H9 (cell line): ENCODE measurements around the gene SH3RF3. TPM values are rescaled to one million over a fixed set of nuclear protein-coding genes. Genes with fewer than 3 reads are reported as not detected.

ENCODE experiments used
- DNase-seq: peaks from one replicate; pipeline ENCODE4 v3.0.0-alpha.2; 2017
- H2AFZ ChIP-seq: one replicate; pipeline ENCODE4 v1.6.1; 2013; ENCODE audit warnings: mild to moderate bottlenecking, low read length, control low read depth, moderate library complexity
- H2AK5ac ChIP-seq: 2 replicates; pipeline ENCODE4 v1.6.1; 2013; ENCODE audit warnings: low read length, control low read depth, mixed read lengths; ENCODE audit not compliant: insufficient read length
- H2BK120ac ChIP-seq: one replicate; pipeline ENCODE4 v1.6.1; 2013; ENCODE audit warnings: low read depth, mild to moderate bottlenecking, low read length, control low read depth, inconsistent platforms; ENCODE audit not compliant: poor library complexity, severe bottlenecking
- H2BK12ac ChIP-seq: 2 replicates; pipeline ENCODE4 v1.6.1; 2013; ENCODE audit warnings: low read length, control low read depth, mixed read lengths, low read depth; ENCODE audit not compliant: insufficient read length
- H2BK15ac ChIP-seq: 2 replicates; pipeline ENCODE4 v1.6.1; 2013; ENCODE audit warnings: low read depth, low read length, control low read depth
- H2BK20ac ChIP-seq: one replicate; pipeline ENCODE4 v1.6.1; 2013; ENCODE audit warnings: low read depth, mild to moderate bottlenecking, low read length, control low read depth, inconsistent platforms; ENCODE audit not compliant: poor library complexity, severe bottlenecking
- H2BK5ac ChIP-seq: 2 replicates; pipeline ENCODE4 v1.6.1; 2013; ENCODE audit warnings: low read length, control low read depth, mixed read lengths; ENCODE audit not compliant: insufficient read length
- H3K14ac ChIP-seq: 2 replicates; pipeline ENCODE4 v1.6.1; 2013; ENCODE audit warnings: low read length, control low read depth; ENCODE audit not compliant: insufficient read depth
- H3K18ac ChIP-seq: 2 replicates; pipeline ENCODE4 v1.6.1; 2013; ENCODE audit warnings: low read depth, mild to moderate bottlenecking, mixed read lengths, low read length, control low read depth; ENCODE audit not compliant: insufficient read length
- H3K23ac ChIP-seq: 2 replicates; pipeline ENCODE4 v1.6.1; 2013; ENCODE audit warnings: low read length, control low read depth, mixed read lengths, low read depth; ENCODE audit not compliant: insufficient read length
- H3K23me2 ChIP-seq: 2 replicates; pipeline ENCODE4 v1.6.1; 2013; ENCODE audit warnings: low read depth, mild to moderate bottlenecking, mixed read lengths, low read length, control low read depth; ENCODE audit not compliant: insufficient read length, poor library complexity, severe bottlenecking
- H3K27ac ChIP-seq: 2 replicates; pipeline ENCODE4 v1.5.1; 2013; ENCODE audit warnings: low read length, control low read depth, mixed read lengths, low read depth; ENCODE audit not compliant: insufficient read length
- H3K27me3 ChIP-seq: 2 replicates; pipeline ENCODE4 v1.6.1; 2013; ENCODE audit warnings: low read length, control low read depth, inconsistent platforms; ENCODE audit not compliant: insufficient read depth
- H3K4ac ChIP-seq: 2 replicates; pipeline ENCODE4 v1.6.1; 2013; ENCODE audit warnings: low read depth, mild to moderate bottlenecking, control low read depth, inconsistent platforms, low read length, moderate library complexity
- H3K4me1 ChIP-seq: 2 replicates; pipeline ENCODE4 v1.6.1; 2013; ENCODE audit warnings: low read length, control low read depth, inconsistent platforms; ENCODE audit not compliant: insufficient read depth
- H3K4me2 ChIP-seq: 2 replicates; pipeline ENCODE4 v1.6.1; 2013; ENCODE audit warnings: low read length, control low read depth, mixed read lengths; ENCODE audit not compliant: insufficient read length, insufficient read depth
- H3K56ac ChIP-seq: 2 replicates; pipeline ENCODE4 v1.6.1; 2013; ENCODE audit warnings: low read depth, mild to moderate bottlenecking, mixed read lengths, low read length, control low read depth; ENCODE audit not compliant: insufficient read length
- H3K79me1 ChIP-seq: 2 replicates; pipeline ENCODE4 v1.6.1; 2013; ENCODE audit warnings: low read depth, mild to moderate bottlenecking, moderate library complexity, low read length, control low read depth, inconsistent platforms; ENCODE audit not compliant: insufficient read depth, poor library complexity, severe bottlenecking
- H3K79me2 ChIP-seq: 2 replicates; pipeline ENCODE4 v1.6.1; 2013; ENCODE audit warnings: low read length, control low read depth, inconsistent platforms; ENCODE audit not compliant: insufficient read depth
- H3K9ac ChIP-seq: 2 replicates; pipeline ENCODE4 v1.6.1; 2013; ENCODE audit warnings: low read length, control low read depth, mixed read lengths; ENCODE audit not compliant: insufficient read length; ENCODE audit errors: extremely low read depth
- H3K9me3 ChIP-seq: one replicate; pipeline ENCODE4 v1.6.1; 2013; ENCODE audit warnings: low read depth, low read length, inconsistent platforms; ENCODE audit not compliant: control insufficient read depth
- H3T11ph ChIP-seq: one replicate; pipeline ENCODE4 v1.6.1; 2013; ENCODE audit warnings: mild to moderate bottlenecking, low read length, control low read depth, inconsistent platforms
- H4K20me1 ChIP-seq: one replicate; pipeline ENCODE4 v1.6.1; 2013; ENCODE audit not compliant: control insufficient read depth, insufficient read length, insufficient read depth
- H4K5ac ChIP-seq: 2 replicates; pipeline ENCODE4 v1.6.1; 2013; ENCODE audit warnings: low read depth, mild to moderate bottlenecking, mixed read lengths, low read length, control low read depth; ENCODE audit not compliant: insufficient read length
- H4K8ac ChIP-seq: replicated peaks from 2 replicates; pipeline ENCODE4 v1.6.1; 2013; ENCODE audit warnings: low read length, control low read depth, mixed read lengths, low read depth; ENCODE audit not compliant: insufficient read length
- H4K91ac ChIP-seq: 2 replicates; pipeline ENCODE4 v1.6.1; 2013; ENCODE audit warnings: low read depth, mild to moderate bottlenecking, moderate library complexity, mixed read lengths, low read length, control low read depth; ENCODE audit not compliant: insufficient read length
- H3K27ac Mint-ChIP-seq, 3 experiments: 2 replicates in 2 of 3; 3 replicates in 1 of 3; pipeline ENCODE4 v1.8.0; 2020 to 2021; ENCODE audit warnings: mixed read lengths in 3 of 3, mild to moderate bottlenecking in 1 of 3, moderate library complexity in 1 of 3
- H3K27me3 Mint-ChIP-seq: 2 replicates; pipeline ENCODE4 v1.8.0; 2021; ENCODE audit warnings: low read depth, mild to moderate bottlenecking, moderate library complexity, mixed read lengths
- H3K36me3 Mint-ChIP-seq, 3 experiments: 2 replicates in 2 of 3; 3 replicates in 1 of 3; pipeline ENCODE4 v1.8.0; 2020 to 2021; ENCODE audit warnings: low read depth in 3 of 3, mixed read lengths in 3 of 3; ENCODE audit not compliant: insufficient read depth in 1 of 3
- H3K4me1 Mint-ChIP-seq, 2 experiments: 2 replicates each; pipeline ENCODE4 v1.8.0; 2020; ENCODE audit warnings: mixed read lengths in 2 of 2
- H3K4me3 Mint-ChIP-seq, 2 experiments: 2 replicates in 1 of 2; 3 replicates in 1 of 2; pipeline ENCODE4 v1.8.0; 2020 to 2021; ENCODE audit warnings: mild to moderate bottlenecking in 2 of 2, mixed read lengths in 2 of 2, moderate library complexity in 1 of 2
- H3K9me3 Mint-ChIP-seq, 2 experiments: 2 replicates in 1 of 2; 3 replicates in 1 of 2; pipeline ENCODE4 v1.8.0; 2020; ENCODE audit warnings: mild to moderate bottlenecking in 2 of 2, mixed read lengths in 2 of 2, moderate library complexity in 1 of 2
- CTCF ChIP-seq: fragments of 200-600 bp; sonication (generic); conservative IDR thresholded peaks from 3 replicates; pipeline ENCODE4 v1.8.0; 2021; ENCODE audit warnings: antibody characterized with exemption, mild to moderate bottlenecking
- WGBS: extraction: QIAGEN DNeasy Blood & Tissue Kit; methylation state at CpG from one replicate; pipeline ENCODE4 v1.1.7; 2013; ENCODE audit warnings: missing lambda C conversion rate, low lambda C conversion rate, mixed read lengths; ENCODE audit not compliant: insufficient read length; ENCODE audit errors: extremely low coverage; 5-methylcytosine and 5-hydroxymethylcytosine counted together
- total RNA-seq: library from RNA; stranded (reverse); gene quantifications from 2 replicates; pipeline ENCODE4 v1.2.1, GENCODE V29; 2021

The SH3RF3 gene
- total RNA-seq, 1 experiment from 2014 or later = 0.46 TPM

DNA sequence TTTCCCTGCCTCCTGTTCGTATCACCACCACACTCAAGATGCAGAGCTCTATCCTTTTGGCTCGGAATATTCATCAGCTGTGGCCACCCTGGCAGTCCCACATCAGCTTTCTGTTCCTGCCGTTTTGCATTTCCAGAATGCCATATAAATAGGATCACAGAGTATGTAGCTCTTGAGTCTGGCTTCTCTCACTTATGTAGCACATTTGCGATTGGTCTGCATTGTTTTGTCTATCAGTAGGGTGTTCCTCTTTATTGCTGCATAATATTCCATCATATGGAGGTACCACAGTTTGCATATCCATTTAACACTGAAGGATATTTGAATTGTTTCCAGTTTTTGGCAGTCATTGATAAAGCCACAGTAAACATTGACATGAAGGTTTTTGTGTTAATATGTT, 104.6 kb downstream of the SH3RF3 start:
- H3K56ac ChIP-seq = no peak overlapping the region
- H3K9ac ChIP-seq = no peak overlapping the region
- H2BK12ac ChIP-seq = no peak overlapping the region
- H2BK5ac ChIP-seq = no peak overlapping the region
- H3K14ac ChIP-seq = no peak overlapping the region
- no peaks in the 10 kb centered on the region for H4K20me1 ChIP-seq
- TF ChIP-seq CTCF = no peak
- no peaks in the 10 kb centered on the region for H3K79me1 ChIP-seq
- H3K9me3 Mint-ChIP-seq = peaks cover 0 to 4% of the 10 kb centered on the region in 2 experiments; a peak in 2 of 5 replicates
- H4K8ac ChIP-seq = no peak overlapping the region
- no peak overlapping the region for H3K18ac ChIP-seq
- no peak overlapping the region for H2BK120ac ChIP-seq
- H4K5ac ChIP-seq = no peak overlapping the region
- H2AK5ac ChIP-seq = no peak overlapping the region
- H3K23ac ChIP-seq = no peak overlapping the region
- no peak overlapping the region for H3K4me2 ChIP-seq
- H2AFZ ChIP-seq = no peak overlapping the region
- H3K27ac ChIP-seq = no peak overlapping the region
- H3K4me3 Mint-ChIP-seq = no peak overlapping the region
- no peak for DNase-seq
- H3K23me2 ChIP-seq = no peaks in the 10 kb centered on the region
- H3K9me3 ChIP-seq = no peaks in the 10 kb centered on the region
- no peak overlapping the region for H4K91ac ChIP-seq
- no peaks in the 10 kb centered on the region for H3K27me3 ChIP-seq
- peaks cover 9 to 11% of the 10 kb centered on the region in 2 experiments for H3K4me1 Mint-ChIP-seq
- H2BK20ac ChIP-seq = no peak overlapping the region
- peaks cover 7% of the 10 kb centered on the region; the same call in 1 of the 2 replicates for H3K4me1 ChIP-seq
- no CpG with 5 or more reads among the region's 4 CpGs for WGBS
- H3K27ac Mint-ChIP-seq = no peak overlapping the region
- no peak overlapping the region for H3K4ac ChIP-seq
- H2BK15ac ChIP-seq = no peak overlapping the region
- H3K36me3 Mint-ChIP-seq = peaks cover 0 to 4% (median 0%) of the 10 kb centered on the region in 3 experiments; a peak in 2 of 7 replicates
- no peaks in the 10 kb centered on the region for H3K79me2 ChIP-seq
- no peak overlapping the region for H3T11ph ChIP-seq
- H3K27me3 Mint-ChIP-seq = no peaks in the 10 kb centered on the region; the same call in 1 of the 2 replicates
